ENCODE data around the gene STK31.
"Not testable (repeated sequence)": the region's sequence is repeated elsewhere in the genome, so short reads cannot be mapped to it uniquely, and the experiment has no call there.

Gene STK31

DNA sequence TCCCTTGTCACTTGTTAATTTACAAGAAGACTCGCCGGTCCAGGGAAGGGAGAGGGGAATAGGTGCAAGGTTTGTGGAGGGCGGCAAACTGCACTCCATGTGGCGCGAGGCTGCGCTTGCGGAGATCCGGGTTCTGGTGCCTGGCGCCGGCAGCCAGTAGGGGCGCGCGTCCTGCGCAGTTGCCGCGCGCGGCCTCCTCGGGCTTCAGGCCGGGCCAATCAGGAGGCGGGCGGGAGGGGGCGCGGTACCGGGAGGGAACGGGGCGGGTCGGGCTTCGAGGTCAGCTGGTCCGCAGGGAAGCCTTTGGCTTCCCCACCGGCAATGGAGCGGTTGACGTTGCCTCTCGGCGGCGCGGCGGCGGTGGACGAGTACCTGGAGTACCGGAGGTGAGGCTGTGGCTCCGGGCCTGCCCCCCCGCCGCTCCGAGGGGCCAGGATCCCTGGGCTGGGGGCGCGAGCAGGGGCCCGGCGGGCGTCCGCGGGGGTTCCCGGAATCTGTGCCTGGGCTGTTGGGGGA lies 30.1 kb upstream of the STK31 start, which contains the start of gene FAM221A:
Gene FAM221A, plus strand, starts transcription at position 302 of the 516 bp plus-strand sequence. Its CDS starts 20 bp downstream, at position 322.
- H3K9ac ChIP-seq (ENCODE audit: low read depth, low read length, poor library complexity, severe bottlenecking): peak within 1 kb of the TSS; percentile 95
- H3K4me3 ChIP-seq (ENCODE audit: low read length, poor library complexity, severe bottlenecking): peak within 1 kb of the TSS; percentile 84
- H3K79me2 ChIP-seq (ENCODE audit: insufficient read depth, low read length): peaks cover 45% of the 10 kb centered on the region
- no peaks in the 10 kb centered on the region for H3F3A ChIP-seq (ENCODE audit: low read depth)
- H3K27me3 ChIP-seq (ENCODE audit: insufficient read depth, low read length, poor library complexity, severe bottlenecking): no peaks in the 10 kb centered on the region
- peak within 1 kb of the TSS; percentile 86 for H2AFZ ChIP-seq (ENCODE audit: low read length)
- peaks cover 22% of the 10 kb centered on the region for H4K20me1 ChIP-seq (ENCODE audit: insufficient read depth, low read length, poor library complexity, severe bottlenecking)
- no peaks in the 10 kb centered on the region for H3K9me2 ChIP-seq (replicated peaks; ENCODE audit: low read depth, low read length)
- peaks cover 28% of the 10 kb centered on the region for H3K4me1 ChIP-seq (ENCODE audit: insufficient read depth, low read length, poor library complexity, severe bottlenecking)
- H3K4me2 ChIP-seq (ENCODE audit: low read depth, low read length, poor library complexity, severe bottlenecking): peak within 1 kb of the TSS; percentile 65
- TF ChIP-seq, protein P1, sequence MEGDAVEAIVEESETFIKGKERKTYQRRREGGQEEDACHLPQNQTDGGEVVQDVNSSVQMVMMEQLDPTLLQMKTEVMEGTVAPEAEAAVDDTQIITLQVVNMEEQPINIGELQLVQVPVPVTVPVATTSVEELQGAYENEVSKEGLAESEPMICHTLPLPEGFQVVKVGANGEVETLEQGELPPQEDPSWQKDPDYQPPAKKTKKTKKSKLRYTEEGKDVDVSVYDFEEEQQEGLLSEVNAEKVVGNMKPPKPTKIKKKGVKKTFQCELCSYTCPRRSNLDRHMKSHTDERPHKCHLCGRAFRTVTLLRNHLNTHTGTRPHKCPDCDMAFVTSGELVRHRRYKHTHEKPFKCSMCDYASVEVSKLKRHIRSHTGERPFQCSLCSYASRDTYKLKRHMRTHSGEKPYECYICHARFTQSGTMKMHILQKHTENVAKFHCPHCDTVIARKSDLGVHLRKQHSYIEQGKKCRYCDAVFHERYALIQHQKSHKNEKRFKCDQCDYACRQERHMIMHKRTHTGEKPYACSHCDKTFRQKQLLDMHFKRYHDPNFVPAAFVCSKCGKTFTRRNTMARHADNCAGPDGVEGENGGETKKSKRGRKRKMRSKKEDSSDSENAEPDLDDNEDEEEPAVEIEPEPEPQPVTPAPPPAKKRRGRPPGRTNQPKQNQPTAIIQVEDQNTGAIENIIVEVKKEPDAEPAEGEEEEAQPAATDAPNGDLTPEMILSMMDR (conservative IDR thresholded peaks at IDR 0.05; ENCODE audit: low read length): peak; percentile 54
- no peak for TF ChIP-seq EZH2phosphoT487 (IDR thresholded peaks at IDR 0.05; ENCODE audit: borderline replicate concordance)
- no peaks in the 10 kb centered on the region for H3K36me3 ChIP-seq (ENCODE audit: insufficient read depth, low read length)
- no peaks in the 10 kb centered on the region for H3K9me3 ChIP-seq (ENCODE audit: insufficient read depth, low read depth, low read length)

DNA sequence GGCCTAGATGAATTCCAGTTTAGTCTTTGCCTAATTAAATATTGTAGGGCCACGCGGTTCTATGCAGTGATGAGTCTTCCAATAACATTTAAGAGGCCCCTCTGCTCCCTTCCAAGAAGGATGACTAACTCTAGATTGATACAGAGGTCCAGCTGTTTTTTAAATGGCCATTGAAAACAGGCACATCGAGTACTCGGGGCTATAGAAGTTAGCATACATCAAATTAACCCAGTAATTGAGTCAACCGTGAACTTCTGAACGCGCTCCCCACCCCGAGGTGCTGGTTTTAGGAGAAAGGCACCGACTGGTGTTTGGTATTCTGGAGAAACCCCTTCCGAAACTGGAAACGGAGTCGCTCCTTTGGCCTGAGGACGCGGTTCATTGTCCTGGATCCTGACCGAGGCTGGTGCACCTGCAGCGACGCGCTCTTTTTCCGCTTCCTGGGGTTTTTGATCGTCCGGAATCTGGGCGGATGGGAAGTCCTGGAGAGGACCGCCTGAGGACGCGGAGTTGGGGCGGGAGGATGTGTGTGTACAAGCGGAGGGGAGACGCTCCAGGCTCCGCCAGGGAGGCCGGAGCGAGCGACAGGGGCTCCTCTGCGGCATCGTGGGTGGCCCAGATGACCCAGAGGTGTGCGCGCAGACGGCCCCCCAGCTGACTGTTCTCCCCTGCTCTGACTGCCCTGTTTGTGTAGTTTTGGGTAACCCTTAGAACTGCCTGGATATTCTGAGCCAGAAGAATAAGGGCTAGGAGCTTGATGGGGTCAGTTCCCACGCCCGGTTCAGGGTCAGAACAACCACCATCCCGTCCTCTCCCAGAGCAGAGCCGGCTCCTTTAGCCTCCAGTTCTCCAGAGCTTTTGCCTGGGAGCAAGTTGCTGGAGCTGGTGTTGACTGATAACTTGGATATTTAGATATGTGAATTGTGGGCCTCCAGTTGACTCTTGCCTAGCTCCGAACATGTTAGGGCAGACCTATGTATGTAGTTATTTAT lies 29.3 kb upstream of the STK31 start:
- H3K36me3 ChIP-seq (ENCODE audit: insufficient read depth, low read length): no peaks in the 10 kb centered on the region
- no peaks in the 10 kb centered on the region for H3F3A ChIP-seq (ENCODE audit: low read depth)
- no peaks in the 10 kb centered on the region for H3K9me2 ChIP-seq (replicated peaks; ENCODE audit: low read depth, low read length)
- H3K4me2 ChIP-seq (ENCODE audit: low read depth, low read length, poor library complexity, severe bottlenecking): peak overlapping the region; percentile 65
- H3K27me3 ChIP-seq (ENCODE audit: insufficient read depth, low read length, poor library complexity, severe bottlenecking): no peaks in the 10 kb centered on the region
- H3K79me2 ChIP-seq (ENCODE audit: insufficient read depth, low read length): peaks cover 52% of the 10 kb centered on the region
- H4K20me1 ChIP-seq (ENCODE audit: insufficient read depth, low read length, poor library complexity, severe bottlenecking): peaks cover 22% of the 10 kb centered on the region
- peaks cover 28% of the 10 kb centered on the region for H3K4me1 ChIP-seq (ENCODE audit: insufficient read depth, low read length, poor library complexity, severe bottlenecking)
- peak overlapping the region; percentile 86 for H2AFZ ChIP-seq (ENCODE audit: low read length)
- H3K9me3 ChIP-seq (ENCODE audit: insufficient read depth, low read depth, low read length): no peaks in the 10 kb centered on the region
- peak overlapping the region; percentile 84 for H3K4me3 ChIP-seq (ENCODE audit: low read length, poor library complexity, severe bottlenecking)
- H3K9ac ChIP-seq (ENCODE audit: low read depth, low read length, poor library complexity, severe bottlenecking): peak overlapping the region; percentile 95
- TF ChIP-seq, protein P1 (conservative IDR thresholded peaks at IDR 0.05; ENCODE audit: low read length): no peak
- no peak for TF ChIP-seq EZH2phosphoT487 (IDR thresholded peaks at IDR 0.05; ENCODE audit: borderline replicate concordance)

DNA sequence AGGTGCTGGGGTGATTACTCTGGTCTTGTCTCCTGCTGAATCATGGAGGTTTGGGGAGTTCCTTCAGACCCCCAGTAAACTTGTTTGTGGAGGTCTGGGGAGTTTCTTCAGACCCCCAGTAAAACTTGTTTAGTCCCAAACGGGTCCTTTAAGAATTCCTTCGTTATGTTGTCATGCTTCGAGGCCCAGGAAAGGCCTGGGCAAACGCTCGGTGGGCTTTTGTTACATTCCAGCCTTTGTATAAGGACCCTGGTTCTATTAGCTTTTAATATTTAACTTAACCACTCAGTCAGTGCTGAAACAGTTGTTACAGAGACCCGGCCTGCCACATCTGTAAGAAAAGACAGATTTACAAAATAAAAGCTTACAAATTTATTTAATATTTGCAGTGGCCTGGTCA lies 26.0 kb upstream of the STK31 start:
- H3K79me2 ChIP-seq (ENCODE audit: insufficient read depth, low read length): peaks cover 72% of the 10 kb centered on the region
- peak overlapping the region; percentile 56 for H3K4me2 ChIP-seq (ENCODE audit: low read depth, low read length, poor library complexity, severe bottlenecking)
- H3K4me1 ChIP-seq (ENCODE audit: insufficient read depth, low read length, poor library complexity, severe bottlenecking): peaks cover 28% of the 10 kb centered on the region
- H3K9me3 ChIP-seq (ENCODE audit: insufficient read depth, low read depth, low read length); H3F3A ChIP-seq (ENCODE audit: low read depth); H3K27me3 ChIP-seq (ENCODE audit: insufficient read depth, low read length, poor library complexity, severe bottlenecking); H3K9me2 ChIP-seq (replicated peaks; ENCODE audit: low read depth, low read length); H2AFZ ChIP-seq (ENCODE audit: low read length); H3K36me3 ChIP-seq (ENCODE audit: insufficient read depth, low read length): not testable (repeated sequence)
- peak overlapping the region; percentile 23 for H3K9ac ChIP-seq (ENCODE audit: low read depth, low read length, poor library complexity, severe bottlenecking)
- H3K4me3 ChIP-seq (ENCODE audit: low read length, poor library complexity, severe bottlenecking): peak overlapping the region; percentile 35
- H4K20me1 ChIP-seq (ENCODE audit: insufficient read depth, low read length, poor library complexity, severe bottlenecking): peaks cover 23% of the 10 kb centered on the region
